ENCODE results near the gene LY6G6C.

The LY6G6C gene

DNA sequence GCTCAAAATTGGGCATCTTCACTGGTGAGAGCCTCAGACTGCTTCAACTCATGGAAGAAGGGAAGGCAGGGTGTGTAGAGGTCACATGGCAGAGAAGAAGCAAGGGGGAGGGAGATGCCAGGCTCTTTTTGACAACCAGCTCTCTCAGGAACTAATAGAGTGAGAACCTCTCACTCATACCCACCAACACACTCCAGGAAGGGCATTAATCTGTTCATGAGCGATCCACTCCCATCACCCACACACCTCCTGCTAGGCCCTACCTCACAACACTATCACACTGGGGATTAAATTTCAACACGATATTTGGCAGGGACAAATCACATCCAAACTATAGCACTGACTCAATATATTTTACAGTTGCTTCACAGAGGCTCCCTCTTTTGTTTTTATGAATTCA, 20.3 kb upstream of the LY6G6C start:
- no peak for DNase-seq (ENCODE audit: low spot score)

GRCh38 chr6:31740397-31741223, 19.1 kb upstream of the LY6G6C start:
- DNase-seq (ENCODE audit: low spot score) = peak; percentile 25

GRCh38 chr6:31739639-31740396, 18.3 kb upstream of the LY6G6C start, which contains the start of gene MSH5:
Gene MSH5, plus strand, starts transcription at chr6:31740005. Its CDS starts 462 bp downstream, at chr6:31740467.
- peak; percentile 100 for DNase-seq (ENCODE audit: low spot score)

- peak; percentile 86 for DNase-seq (ENCODE audit: low spot score)
Measured at GRCh38 chr6:31737991-31738979, 16.7 kb upstream of the LY6G6C start.

DNA sequence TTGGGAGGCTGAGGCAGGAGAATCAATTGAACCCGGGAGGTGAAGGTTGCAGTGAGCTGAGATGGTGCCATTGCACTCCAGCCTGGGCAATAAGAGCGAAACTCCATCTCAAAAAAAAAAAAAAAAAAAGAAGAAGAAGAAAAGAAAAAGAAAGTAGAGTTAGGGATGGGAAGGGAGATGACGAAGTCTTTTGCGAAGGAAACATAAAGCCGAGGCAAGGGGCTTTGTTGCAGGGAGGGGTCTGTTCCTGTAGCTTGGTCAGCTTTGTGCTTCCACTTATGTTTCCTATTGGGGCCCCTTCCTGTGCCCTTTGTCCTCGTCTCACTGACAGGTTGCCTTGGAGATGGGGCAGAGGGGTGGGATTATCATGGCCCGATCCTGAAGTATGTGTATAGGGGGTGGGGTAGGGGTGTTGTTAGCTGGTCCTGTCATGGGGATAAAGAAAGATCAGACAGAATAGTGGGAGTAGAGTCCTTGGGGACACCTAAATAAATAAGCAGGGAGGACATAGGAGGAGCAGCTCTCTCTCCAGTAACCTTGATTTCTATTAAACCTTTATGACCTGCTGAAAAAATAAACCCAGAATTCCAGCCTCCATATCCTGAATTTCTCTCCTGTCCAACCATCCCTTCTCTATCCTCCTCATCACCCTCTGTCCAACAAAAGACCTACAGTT, 15.9 kb upstream of the LY6G6C start:
- peak; percentile 35 for DNase-seq (ENCODE audit: low spot score)

- DNase-seq (ENCODE audit: low spot score) = no peak
Measured at GRCh38 chr6:31736768-31737314, 15.3 kb upstream of the LY6G6C start.

- DNase-seq (ENCODE audit: low spot score) = peak; percentile 86
Measured at GRCh38 chr6:31736021-31736767, 14.6 kb upstream of the LY6G6C start, which contains the start of gene CLIC1. Gene CLIC1, minus strand, starts transcription at chr6:31736530. Its CDS starts 230 bp downstream, at chr6:31736300.

DNA sequence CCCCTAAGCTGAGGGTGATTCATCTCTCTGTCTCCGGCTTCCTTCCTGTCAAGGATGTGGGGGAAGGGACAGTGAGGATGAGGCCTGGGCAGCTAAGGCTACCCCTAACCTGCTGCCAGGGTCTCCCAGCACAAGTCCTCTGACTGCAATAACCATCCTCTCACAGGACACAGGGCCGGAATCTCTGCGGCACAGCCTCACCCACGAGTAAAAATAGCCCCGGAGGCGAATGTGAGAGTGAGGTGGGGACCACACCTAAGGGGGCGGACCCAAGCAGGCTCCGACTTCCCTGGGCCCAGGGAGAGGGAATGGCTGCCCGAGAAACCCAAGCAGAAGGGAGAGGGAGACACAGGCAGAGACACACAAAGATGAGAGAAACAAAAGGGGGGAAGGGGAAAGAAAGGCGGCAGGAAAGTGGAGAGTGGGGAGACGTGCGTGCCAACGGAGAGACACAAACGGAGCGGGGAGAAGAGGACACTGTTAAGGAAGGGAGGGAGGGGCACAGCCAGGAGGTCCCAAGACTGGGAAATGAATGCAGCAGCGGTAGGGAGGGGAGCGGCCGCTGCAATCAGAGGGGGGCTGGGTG, 13.4 kb upstream of the LY6G6C start:
- peak; percentile 82 for DNase-seq (ENCODE audit: low spot score)

- no peak for DNase-seq (ENCODE audit: low spot score)
Measured at GRCh38 chr6:31734247-31734820, 12.8 kb upstream of the LY6G6C start.

- DNase-seq (ENCODE audit: low spot score) = no peak
Measured at GRCh38 chr6:31733734-31734133, 12.2 kb upstream of the LY6G6C start.

GRCh38 chr6:31732029-31732428, 10.5 kb upstream of the LY6G6C start:
- DNase-seq (ENCODE audit: low spot score) = no peak

- no peak for DNase-seq (ENCODE audit: low spot score)
Measured at GRCh38 chr6:31730631-31731086, 9.1 kb upstream of the LY6G6C start.

DNA sequence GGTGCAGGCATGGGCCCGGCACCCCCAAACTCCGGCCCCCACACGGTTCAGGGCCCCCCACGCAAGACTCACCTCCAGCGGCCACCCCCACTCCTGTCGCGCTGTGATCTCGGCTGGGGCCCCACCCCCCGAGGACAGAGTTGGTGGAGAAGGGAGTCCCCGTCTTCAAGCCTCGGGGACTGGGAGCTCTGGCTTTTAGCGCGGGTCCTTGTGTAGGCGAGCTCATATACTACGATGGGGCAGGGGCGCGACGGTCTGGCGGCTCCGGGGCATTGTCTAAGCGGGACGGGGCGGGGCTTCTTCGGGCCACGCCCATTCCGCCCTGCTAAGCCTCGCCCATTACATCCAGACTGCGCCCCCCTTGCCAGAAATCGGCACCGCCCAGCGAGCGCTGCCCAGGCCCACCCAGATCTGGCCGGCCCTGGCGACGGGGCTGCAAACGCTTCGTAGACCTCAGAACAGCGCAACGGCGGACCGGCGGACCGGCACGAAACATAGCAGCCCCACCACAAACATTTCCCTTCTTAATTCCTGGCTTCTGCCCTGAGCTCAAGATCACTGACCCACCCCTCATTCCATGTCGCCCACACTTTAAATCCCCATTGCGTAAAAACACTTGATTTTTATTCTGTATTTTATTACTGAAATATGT, 8.6 kb upstream of the LY6G6C start:
- DNase-seq (ENCODE audit: low spot score) = peak; percentile 66

DNA sequence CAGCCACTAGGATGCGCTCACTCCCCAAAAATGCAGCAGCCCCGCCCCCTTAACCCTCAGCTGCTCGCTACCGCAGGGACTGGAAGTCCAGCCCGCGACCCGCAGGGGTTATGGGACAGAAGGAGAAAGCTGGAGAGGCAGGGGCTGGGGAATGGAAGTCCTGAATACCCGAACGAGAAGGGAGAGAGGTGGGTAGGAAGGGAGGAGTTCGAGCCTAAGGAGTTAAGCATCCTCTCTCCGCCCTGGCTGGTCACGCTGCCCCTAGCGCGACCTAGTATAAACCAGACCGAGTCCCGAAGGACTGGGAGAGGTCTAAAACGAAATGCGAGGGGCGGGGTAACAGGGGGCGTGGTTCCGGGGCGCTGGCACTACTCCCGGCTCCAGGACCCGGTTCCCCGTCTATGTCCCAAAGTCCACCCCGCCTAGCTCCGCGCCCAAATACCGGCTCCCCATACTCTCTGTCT, 8.0 kb upstream of the LY6G6C start:
- peak; percentile 80 for DNase-seq (ENCODE audit: low spot score)

GRCh38 chr6:31728767-31729514, 7.4 kb upstream of the LY6G6C start, which contains the start of gene DDAH2:
Gene DDAH2, minus strand, starts transcription at chr6:31729299. Its CDS starts 138 bp downstream, at chr6:31729161.
- DNase-seq (ENCODE audit: low spot score) = no peak

- DNase-seq (ENCODE audit: low spot score) = peak; percentile 20
Measured at GRCh38 chr6:31727717-31728671, 6.4 kb upstream of the LY6G6C start.
